Measurements from ENCODE around the gene ATG7.

Gene ATG7

DNA sequence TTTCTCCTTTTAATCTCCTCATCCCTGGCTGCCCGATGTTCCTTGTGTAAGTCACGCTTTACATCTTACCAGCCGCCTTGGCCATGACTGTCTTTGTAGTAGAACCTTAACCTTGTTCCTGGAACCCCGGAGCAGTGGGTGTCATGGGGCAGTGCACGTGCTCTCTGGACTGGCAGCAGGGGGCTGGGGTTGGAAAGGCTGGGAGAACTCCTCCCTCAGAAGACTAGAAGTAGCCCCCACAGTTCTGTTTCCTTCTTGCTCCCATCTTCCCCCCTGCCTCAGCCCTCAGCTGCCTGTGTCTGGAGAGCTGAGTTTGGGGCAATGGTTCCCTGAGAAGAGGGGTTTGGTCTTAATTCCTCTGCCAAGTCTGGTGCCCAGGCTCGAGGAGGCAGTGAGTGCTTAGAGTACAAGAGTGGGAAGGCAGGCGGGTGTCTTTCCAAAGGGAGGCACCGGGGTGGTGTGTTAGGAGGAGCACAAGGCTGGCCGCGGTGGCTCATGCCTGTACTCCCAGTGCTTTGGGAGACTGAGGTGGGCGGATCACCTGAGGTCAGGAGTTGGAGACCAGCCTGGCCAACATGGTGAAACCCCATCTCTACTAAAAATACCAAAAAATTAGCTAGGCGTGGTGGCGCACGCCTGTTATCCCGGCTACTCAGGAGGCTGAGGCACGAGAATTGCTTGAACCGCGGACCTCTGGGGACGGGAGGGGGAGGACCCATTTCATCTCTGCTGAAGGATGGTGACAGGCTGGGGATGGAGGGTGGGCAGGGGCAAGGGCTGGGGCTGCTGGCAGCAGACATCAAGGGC lies 271.1 kb downstream of the ATG7 start:
- DNase-seq, result no peak

DNA sequence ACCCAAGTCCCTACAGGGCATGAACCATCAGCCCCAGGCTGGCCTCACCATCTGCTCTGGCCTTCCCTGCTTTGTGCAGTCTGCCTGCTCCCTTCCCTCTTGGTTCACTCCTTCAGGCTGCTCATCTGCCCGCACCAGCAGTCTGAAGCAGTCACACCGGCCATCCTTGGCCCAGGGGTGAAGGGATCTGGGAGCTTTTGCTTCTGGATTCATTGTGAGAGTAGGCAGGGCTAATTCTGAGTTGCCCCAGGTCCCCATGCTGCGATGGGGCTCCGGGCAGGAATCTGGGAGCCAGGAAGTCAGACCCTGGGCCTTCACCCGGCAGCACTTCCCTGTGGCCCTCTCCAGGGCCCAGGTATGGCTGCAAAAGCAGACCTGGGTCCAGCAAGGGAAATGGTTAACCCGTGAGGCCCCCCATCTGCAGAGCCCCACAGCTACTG lies 271.8 kb downstream of the ATG7 start:
- no peak for DNase-seq

DNA sequence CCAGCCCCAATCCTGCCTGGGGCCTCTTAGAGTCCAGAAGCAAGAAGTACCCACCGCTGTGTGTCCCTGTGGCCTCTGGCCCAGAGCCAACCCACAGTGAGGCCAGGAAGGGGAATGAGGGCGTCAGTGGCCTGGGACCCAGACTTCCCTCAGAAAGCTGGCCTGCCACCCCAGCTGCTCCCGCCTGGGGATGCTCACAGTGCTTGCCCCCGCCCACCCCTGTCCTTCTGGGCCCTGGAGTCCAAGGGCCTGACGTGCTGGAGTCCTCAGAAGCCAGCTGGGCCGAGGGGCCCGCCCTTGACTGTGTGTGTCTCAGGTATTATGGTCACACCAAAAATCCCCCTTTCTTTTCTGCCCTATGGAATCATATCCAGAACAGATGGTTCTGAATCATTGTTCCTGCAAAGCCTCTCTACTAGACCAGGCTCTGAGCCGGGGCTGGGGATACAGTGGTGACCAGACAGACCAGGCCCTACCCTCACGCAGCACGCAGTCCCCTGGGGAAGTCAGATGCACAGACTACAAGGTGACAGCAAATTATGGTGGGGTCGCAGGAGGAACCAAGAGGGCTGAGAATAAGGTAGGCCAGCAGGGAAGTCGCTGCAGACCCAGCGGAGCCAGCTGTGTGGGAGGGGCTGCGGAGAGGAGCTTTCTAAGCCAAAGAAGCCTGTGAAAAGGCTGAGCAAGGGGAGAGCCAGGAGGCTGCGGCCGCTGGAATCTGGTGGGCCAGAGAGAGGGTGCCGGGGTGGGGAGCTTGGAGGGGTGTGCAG lies 272.4 kb downstream of the ATG7 start:
- no peak for DNase-seq

DNA sequence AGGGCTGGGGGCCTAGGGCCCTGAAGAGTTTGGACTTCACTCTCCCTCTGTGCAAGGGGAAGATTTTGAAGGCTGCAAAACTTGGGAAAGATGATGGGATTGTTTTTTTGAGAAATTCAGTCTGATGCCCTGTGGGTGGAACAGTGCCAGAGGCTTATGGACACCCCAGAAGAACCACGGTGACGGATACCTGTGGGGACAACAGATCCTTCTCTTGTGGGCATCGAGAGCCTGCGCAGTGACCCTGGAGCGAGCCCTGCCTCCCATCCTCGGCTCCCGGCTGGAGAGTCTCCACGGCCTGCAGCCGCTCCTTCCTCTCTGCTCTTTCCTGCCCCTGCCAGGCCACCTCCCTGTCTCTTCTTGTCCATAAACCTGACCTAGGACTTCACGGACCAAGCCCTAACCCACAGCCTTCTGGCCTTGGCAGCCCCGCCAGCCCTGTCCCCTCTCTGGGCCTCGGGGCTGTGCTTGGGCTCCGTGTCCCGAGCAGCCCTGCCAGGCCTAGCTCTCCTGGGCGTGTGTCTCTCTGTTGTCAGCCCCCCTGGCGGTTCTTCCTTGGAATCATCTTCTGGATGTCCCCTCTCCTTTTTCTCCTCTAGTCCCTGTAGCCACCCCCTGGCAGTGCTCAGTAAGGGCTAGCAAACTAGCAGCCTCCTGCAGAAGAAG lies 273.1 kb downstream of the ATG7 start:
- DNase-seq, result no peak

DNA sequence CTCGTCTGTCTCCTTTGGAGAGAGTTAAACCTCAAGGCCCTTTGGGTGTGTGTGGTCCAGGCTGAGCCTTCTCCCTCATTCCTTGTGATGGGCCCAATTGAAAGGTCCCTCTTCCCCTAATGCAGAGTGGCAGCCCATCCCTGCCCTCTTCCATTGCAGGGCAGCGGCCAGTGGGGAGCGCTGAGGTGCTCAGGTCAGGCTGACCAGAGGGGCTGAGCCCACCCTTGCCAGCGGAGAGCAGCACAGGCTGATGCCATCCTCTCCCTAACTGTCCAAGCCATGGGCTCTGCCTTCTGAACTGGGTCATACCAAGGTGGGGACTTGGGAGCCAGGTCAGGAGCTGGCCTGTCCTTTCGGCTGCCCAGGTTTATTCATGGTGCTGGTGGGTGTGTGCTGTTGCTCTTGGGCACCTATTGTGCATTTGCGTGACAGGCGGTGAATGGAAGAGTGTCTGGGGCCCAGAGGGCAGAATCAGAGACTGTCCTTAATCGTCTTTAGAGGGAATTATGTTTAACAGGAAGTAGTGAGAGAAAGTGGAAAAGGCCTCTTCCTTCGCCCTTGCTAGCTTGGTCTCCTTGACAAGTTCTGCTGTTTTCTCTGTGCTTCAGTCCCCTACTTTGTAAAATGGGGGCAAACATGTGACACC lies 274.6 kb downstream of the ATG7 start:
- no peak for DNase-seq

DNA sequence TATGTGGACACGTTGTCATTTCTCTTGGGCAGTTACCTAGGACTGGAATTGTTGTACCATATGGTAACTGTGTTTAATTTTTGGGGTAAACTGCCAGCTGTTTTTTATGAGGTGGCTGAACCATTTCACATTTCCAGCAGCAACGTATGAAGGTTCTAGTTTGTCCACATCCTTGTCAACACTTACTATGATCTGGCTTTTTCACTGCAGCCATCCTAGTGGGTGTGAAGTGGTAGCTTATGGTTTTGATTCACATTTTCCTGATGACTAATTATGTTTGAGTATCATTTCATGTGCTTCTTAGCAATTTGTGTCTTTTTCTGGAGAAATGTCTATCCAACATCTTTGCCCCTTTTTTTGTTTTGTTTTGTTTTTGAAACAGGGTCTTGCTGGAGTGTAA lies 275.3 kb downstream of the ATG7 start:
- no peak for DNase-seq

DNA sequence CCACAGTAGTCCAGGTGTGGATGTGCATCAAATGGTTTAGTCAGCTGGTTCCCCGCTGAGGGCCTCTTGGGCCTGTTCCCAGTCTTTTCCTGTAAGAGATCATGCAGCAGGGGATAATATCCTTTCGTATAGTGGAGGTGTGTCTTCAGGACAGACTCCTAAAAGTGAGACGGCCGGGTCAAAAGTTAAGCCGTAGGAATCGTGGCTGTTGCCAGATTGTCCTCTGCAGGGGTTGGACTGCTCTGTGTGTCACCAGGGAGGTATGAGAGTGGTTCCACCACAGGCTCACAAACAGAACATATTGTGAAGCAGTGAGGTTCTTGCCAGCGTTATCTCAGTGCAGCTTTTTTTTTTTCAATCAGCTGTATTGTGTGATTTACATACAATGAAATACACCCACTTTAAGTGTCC lies 276.5 kb downstream of the ATG7 start:
- DNase-seq, result peak; percentile 72 to 92

DNA sequence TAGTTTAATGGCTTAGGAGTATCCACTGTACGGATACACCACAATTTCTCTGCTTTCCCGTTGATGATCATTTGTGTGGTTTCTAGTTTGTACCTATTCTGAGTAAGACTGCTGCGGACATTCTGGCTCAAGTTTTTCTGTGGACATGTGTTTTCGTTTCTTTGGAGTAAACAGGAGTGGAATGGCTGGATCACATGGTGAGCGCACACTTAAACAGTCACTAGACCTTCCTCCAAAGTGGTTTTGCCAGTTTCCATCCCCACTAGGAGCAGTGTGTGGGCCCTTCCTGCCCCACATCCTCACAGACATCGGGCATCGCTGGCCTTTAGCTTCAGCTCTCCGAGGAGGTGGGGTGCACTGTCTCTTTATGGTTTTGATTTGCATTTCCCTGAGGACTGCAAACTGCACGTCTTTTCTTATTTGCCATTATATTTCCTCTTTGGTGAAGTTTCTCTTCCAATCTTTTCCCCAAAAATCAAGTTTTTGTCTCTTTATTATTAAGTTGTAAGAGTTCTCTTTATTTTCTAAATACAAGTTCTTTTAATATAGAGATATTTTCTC lies 277.5 kb downstream of the ATG7 start:
- no peak for DNase-seq

DNA sequence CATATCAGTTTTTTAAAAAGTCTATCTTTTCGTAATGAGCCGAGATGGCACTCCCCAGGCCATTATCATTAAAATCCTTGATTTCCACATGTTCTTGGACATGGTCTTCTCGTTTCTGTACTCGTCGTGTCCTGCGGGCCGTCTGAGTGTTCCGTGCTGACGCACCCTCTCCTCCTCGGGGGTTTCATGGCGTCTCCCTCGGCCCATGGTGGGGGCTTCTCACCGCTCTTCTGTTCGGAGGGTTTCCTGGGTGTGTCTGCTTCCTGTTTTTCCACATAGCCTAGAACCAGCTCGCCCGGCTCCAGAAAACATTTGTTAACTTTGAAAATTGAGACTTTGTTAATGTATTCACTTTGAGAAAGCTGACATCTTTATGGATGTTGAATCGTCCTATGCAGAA lies 278.8 kb downstream of the ATG7 start:
- DNase-seq, result no peak

DNA sequence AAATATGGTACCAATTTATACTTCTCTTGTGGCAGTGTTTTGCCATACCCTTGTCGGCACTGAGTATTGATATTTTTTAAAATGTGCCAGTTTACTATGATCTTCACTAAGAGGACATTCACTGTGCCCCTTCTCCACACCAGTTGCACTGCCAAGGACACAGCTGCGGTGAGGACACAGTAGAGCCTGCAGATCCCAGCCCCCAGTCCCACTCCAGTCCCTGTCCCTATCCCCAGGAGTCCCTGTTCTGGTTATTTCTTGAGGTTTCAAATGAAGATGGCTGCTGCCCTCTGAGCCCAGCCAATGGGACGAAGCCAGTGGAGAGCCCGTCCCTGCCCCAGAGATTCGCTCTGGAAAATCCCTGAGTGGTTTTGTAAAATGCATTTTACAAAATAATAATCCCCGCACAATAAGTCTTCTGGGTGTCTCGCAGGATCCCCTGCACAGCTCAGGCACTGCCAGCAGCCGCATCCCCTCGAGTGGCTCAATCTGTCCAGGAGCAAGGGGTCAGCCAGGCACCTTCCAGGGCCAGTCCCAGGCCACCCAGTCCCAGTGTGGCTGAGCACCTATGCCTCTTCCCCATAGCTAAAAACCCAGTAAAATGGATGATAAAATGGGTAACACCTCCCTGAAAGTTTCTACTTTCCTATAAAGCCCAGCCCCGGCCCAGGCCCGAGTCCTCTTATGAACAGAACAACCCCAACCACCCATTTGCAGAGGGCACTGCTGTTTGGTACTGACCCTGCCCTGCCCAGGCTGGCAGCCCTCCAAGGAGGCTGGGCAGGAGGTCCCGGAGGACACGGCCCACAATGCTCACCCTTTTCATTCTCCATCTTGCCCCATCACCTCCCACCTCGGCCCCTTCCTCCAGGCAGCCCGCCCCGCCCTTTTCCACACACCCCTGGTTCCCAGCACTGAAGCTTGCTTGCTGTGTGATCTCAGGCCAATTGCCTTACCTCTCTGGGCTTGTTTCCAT lies 280.4 kb downstream of the ATG7 start:
- DNase-seq, result no peak

DNA sequence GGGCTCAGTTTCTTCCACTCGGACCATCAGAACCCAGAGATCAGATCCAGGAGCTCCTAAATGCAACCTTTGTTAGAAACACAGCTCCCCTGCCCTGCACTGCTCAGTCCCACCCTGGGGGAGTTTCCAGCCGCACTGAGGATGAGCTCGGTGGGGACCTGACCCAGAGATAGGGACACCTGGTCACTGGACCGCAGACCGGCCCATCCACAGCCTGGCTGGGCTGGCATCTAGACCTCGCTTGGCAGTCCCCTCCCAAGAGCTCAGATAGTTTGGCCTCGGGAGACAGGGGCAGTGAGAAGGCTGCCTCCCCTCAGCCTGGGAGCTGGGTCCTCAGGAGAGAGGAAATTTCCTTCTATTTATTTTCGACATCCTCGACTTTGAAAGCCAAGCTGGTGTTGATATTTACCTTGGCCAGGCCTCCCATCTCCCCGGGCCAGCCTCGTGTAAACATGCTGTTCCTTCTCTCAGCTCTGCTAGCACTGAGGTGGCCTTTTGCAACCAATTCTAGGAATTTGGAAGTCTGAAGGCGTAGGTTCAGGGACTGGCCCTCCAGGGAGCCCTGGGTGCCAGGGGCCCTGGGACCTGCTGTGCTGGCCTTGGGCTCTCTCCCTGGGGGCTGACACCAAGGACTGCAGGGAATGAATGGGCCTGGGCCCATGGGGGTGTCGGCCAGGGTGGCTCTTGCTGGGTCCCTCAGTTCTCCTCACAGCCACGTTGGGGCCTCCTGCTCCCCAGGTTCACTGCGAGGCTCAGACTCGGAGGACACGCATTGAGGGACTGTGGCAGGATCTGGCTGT lies 281.4 kb downstream of the ATG7 start:
- DNase-seq, result no peak

DNA sequence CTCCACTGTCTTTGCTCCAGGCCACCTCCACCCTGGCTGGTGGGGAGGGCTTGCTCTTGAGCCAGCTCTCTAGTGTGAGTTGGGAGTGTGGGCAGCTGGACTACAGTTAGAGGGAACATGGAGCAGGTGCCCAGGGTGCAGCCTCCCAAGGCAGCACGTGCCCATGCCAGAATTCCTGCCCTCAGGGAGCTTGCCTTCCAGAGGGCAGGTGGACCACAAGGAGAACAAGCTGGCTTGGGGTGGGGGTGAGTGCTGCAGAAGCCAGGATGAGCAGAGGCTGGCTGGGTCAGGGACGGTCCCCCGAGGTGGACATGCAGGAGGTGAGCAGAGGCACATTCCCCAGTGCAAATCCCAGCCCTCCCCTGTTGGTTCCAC lies 282.0 kb downstream of the ATG7 start:
- DNase-seq, result no peak

DNA sequence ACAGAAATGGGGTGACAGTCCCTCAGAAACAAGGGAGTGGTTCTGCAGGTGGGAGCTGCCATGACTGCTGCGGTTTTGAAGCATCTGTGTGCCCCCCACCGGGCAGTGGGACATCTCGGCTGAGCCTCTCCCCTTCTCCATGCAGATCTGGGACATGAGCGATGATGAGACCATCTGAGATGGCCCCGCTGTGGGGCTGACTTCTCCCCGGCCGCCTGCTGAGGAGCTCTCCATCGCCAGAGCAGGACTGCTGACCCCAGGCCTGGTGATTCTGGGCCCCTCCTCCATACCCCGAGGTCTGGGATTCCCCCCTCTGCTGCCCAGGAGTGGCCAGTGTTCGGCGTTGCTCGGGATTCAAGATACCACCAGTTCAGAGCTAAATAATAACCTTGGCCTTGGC lies 282.5 kb downstream of the ATG7 start:
- no peak for DNase-seq

DNA sequence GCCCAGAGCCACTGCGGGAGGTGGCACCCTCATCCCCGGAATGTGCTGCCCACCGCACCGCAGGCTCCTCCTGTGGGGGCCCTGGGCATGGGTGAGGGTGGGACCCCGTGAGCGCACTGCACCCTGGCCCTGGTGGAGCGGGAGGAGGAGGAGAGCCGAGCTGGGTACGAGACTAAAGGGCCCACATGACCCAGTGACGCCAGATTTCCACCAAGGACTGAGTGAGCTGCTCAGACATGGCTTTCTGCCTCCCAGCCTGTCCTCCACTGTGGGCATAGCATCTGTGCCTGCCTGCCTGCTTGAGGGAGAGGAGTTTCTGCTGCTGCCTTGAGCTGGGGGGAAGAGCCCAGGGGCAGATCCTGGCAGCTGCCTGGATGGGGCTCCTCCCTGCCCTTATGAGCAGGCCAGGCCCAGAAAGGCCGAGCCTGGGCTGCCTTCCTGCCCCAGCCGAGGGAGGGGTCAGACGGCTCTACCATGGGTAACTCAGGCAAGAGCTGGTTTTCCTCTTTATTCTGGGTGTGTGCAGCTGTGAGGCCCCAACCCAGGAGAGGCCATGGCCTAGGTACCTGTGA lies 283.1 kb downstream of the ATG7 start:
- no peak for DNase-seq

DNA sequence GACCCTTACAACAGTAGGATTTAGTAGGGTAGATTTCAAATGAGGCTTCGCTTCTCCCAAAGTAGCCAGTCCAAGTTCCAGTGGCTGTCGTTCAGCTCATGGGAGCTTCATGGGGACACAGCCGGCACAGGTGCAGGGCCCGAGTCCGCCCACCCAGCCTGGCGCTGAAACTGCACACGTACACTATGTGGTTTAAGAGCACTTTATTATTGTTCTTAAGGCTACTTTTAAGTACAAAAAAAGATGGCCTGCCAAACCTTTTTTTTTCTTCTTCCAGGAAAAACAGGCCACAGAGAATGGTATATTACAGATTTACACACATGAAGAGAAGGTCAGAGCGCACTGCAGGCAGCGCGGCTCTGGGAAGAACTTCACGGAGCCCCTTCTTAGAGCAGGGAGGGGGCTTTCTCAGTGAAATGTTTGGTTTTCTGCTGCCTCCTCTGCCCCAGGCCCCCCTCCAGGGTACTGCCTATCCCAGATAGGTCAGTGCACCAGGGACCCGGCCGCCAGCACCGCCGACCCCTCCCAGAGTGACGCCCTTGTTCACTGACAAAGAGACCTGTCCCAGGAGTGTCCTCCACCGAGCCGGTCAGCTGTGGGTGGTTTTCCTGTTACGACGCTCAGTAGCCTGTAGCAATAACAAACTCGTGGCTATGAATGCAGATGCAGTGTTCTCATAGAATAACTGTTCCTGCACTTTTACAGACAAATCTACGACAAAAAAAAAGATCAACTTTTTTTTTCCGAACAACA lies 283.9 kb downstream of the ATG7 start:
- no peak for DNase-seq

DNA sequence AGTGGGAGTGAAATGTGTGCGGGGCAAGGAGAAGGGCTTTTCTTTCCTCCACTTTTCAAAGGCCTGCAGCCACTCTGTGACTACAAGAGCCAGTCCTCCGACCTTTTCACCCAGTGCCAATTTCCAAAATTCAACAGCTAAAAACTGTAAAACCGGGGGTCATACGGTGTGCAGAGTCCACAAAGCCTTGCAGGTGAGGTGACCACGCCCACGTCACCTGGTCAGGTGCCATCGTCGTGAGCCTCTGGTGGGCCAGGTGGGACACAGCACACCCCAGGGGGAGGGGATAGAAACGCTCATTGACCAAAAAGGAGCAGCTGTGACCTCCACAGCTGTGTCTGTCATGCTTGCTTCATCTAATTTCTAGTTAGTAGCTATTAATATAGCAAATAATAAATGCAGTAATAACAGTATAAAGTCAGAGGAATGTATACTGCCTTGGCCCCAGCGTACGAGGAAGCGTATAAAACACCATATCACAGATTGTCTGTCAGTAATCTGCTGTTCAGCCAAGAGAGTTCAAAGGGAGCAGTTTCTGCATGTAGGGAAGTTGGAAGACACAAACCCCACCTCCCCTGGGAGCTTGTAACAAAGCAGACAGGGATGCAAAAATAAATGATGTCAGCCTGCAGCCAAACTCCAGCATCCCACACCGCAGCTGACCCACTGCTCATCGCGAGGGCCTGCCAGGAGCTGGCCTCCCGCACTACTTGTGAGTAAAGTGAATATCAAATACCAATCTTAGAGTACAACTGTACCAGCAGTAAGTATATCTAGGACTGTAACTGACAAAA lies 284.9 kb downstream of the ATG7 start:
- DNase-seq, result no peak

DNA sequence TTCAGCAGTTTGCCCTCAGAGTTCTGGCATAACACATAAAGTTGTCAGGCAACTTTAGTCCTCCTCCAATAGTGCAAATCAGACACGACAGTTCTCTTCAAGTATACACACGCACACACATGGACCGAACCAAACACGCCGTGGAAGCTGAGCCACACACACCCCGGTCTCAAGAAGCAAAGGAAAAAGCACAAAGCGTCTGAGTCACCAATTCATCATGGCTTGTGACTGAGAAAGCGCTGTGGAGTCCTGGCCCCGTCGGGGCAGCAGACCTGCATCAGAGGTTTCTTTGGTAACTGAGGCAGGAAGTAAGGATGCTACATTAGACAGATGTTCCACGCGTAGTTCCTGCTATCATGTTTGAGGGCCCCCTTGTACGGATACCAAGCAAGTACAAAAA lies 285.8 kb downstream of the ATG7 start:
- no peak for DNase-seq

DNA sequence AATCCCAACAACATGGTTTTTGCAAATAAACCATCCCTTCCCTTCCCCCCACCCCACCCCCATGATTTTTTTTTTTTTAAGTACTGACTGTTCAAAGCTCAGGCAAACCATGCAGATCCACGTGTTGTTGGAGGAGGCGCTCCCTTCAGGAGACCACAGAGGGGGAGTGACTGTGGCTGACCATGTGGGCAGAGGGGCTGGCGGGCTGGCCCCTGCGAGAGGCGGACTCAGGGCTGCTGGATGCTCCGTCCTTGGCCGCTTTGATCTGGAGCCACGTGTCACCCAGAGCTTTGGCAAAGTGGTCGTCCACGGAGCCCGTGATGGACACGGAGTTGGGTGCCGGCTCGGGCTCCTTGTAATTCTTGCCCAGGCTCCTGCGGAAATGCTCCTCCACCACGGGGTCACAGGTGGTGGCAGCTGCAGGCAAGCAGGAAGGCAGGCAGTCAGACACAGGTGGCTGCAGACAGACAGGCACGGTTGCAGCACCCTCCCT lies 286.3 kb downstream of the ATG7 start:
- DNase-seq, result no peak

Data from NCI-H2081 (cell line).